ENCODE data around the gene MEGF8. TPM values are rescaled to one million over a fixed set of nuclear protein-coding genes. Genes with fewer than 3 reads are reported as not detected.
"Not testable (repeated sequence)": the region's sequence is repeated elsewhere in the genome, so short reads cannot be mapped to it uniquely, and the experiment has no call there.

Gene MEGF8
- polyA plus RNA-seq, 1 donor: 23.9 TPM

- not testable (repeated sequence) for H3K9me3 ChIP-seq (ENCODE audit: control insufficient read depth, low read depth, low read length); H3K27me3 ChIP-seq (ENCODE audit: control insufficient read depth, insufficient read depth, low read length); H3K4me3 ChIP-seq (ENCODE audit: low read length); H3K27ac ChIP-seq (ENCODE audit: low read length); DNase-seq
- Histone ChIP-seq H3K36me3 (ENCODE audit: control insufficient read depth, insufficient read depth, low read length) (peaks cover 18% of the 10 kb centered on the region), H3K4me1 (ENCODE audit: control insufficient read depth, insufficient read depth, low read length) (peaks cover 21% of the 10 kb centered on the region)
- WGBS (ENCODE audit: insufficient coverage, low lambda C conversion rate): no CpG with 5 or more reads among the region's 3 CpGs
These were observed 5.9 kb downstream of the MEGF8 start for GRCh38 chr19:42331333-42331732.

- H3K4me1 ChIP-seq (ENCODE audit: control insufficient read depth, insufficient read depth, low read length): peaks cover 15% of the 10 kb centered on the region
- H3K36me3 ChIP-seq (ENCODE audit: control insufficient read depth, insufficient read depth, low read length): peaks cover 25% of the 10 kb centered on the region
- no peak for DNase-seq
- H3K27me3 ChIP-seq (ENCODE audit: control insufficient read depth, insufficient read depth, low read length): no peaks in the 10 kb centered on the region
- no peak overlapping the region for H3K4me3 ChIP-seq (ENCODE audit: low read length)
- no peaks in the 10 kb centered on the region for H3K9me3 ChIP-seq (ENCODE audit: control insufficient read depth, low read depth, low read length)
- H3K27ac ChIP-seq (ENCODE audit: low read length): no peak overlapping the region
- no CpG with 5 or more reads among the region's 6 CpGs for WGBS (ENCODE audit: insufficient coverage, low lambda C conversion rate)
These were observed 6.6 kb downstream of the MEGF8 start for GRCh38 chr19:42332059-42332458.

- no peak for DNase-seq
- Histone ChIP-seq H3K4me1 (ENCODE audit: control insufficient read depth, insufficient read depth, low read length) (peaks cover 8% of the 10 kb centered on the region), H3K27me3 (ENCODE audit: control insufficient read depth, insufficient read depth, low read length) (no peaks in the 10 kb centered on the region), H3K4me3 (ENCODE audit: low read length) (no peak overlapping the region), H3K36me3 (ENCODE audit: control insufficient read depth, insufficient read depth, low read length) (peaks cover 27% of the 10 kb centered on the region), H3K9me3 (ENCODE audit: control insufficient read depth, low read depth, low read length) (no peaks in the 10 kb centered on the region), H3K27ac (ENCODE audit: low read length) (no peak overlapping the region)
- no CpG with 5 or more reads among the region's 3 CpGs for WGBS (ENCODE audit: insufficient coverage, low lambda C conversion rate)
These were observed 7.6 kb downstream of the MEGF8 start for GRCh38 chr19:42333018-42333417.

- Histone ChIP-seq H3K9me3 (ENCODE audit: control insufficient read depth, low read depth, low read length) (no peaks in the 10 kb centered on the region), H3K27ac (ENCODE audit: low read length) (no peak overlapping the region), H3K36me3 (ENCODE audit: control insufficient read depth, insufficient read depth, low read length) (peaks cover 29% of the 10 kb centered on the region), H3K4me1 (ENCODE audit: control insufficient read depth, insufficient read depth, low read length) (no peaks in the 10 kb centered on the region), H3K4me3 (ENCODE audit: low read length) (no peak overlapping the region), H3K27me3 (ENCODE audit: control insufficient read depth, insufficient read depth, low read length) (no peaks in the 10 kb centered on the region)
- 96% methylated on average over 2 of the region's 21 CpGs for WGBS (ENCODE audit: insufficient coverage, low lambda C conversion rate)
- no peak for DNase-seq
These were observed 8.7 kb downstream of the MEGF8 start for GRCh38 chr19:42333975-42334696.

GRCh38 chr19:42334697-42335373 lies 9.4 kb downstream of the MEGF8 start:
- Histone ChIP-seq H3K4me1 (ENCODE audit: control insufficient read depth, insufficient read depth, low read length) (no peaks in the 10 kb centered on the region), H3K27ac (ENCODE audit: low read length) (no peak overlapping the region), H3K4me3 (ENCODE audit: low read length) (no peak overlapping the region), H3K27me3 (ENCODE audit: control insufficient read depth, insufficient read depth, low read length) (no peaks in the 10 kb centered on the region), H3K9me3 (ENCODE audit: control insufficient read depth, low read depth, low read length) (no peaks in the 10 kb centered on the region), H3K36me3 (ENCODE audit: control insufficient read depth, insufficient read depth, low read length) (peaks cover 29% of the 10 kb centered on the region)
- no peak for DNase-seq
- 88% methylated on average over 2 of the region's 13 CpGs for WGBS (ENCODE audit: insufficient coverage, low lambda C conversion rate)

GRCh38 chr19:42335374-42335936 lies 10.0 kb downstream of the MEGF8 start:
- no peak for DNase-seq
- no peak overlapping the region for H3K27ac ChIP-seq (ENCODE audit: low read length)
- H3K9me3 ChIP-seq (ENCODE audit: control insufficient read depth, low read depth, low read length): no peaks in the 10 kb centered on the region
- no peaks in the 10 kb centered on the region for H3K4me1 ChIP-seq (ENCODE audit: control insufficient read depth, insufficient read depth, low read length)
- no peaks in the 10 kb centered on the region for H3K27me3 ChIP-seq (ENCODE audit: control insufficient read depth, insufficient read depth, low read length)
- no peak overlapping the region for H3K4me3 ChIP-seq (ENCODE audit: low read length)
- WGBS (ENCODE audit: insufficient coverage, low lambda C conversion rate): 90% methylated on average over 6 of the region's 7 CpGs
- peaks cover 29% of the 10 kb centered on the region for H3K36me3 ChIP-seq (ENCODE audit: control insufficient read depth, insufficient read depth, low read length)

GRCh38 chr19:42335971-42336370 lies 10.5 kb downstream of the MEGF8 start:
- peaks cover 29% of the 10 kb centered on the region for H3K36me3 ChIP-seq (ENCODE audit: control insufficient read depth, insufficient read depth, low read length)
- DNase-seq: no peak
- no peak overlapping the region for H3K27ac ChIP-seq (ENCODE audit: low read length)
- no peaks in the 10 kb centered on the region for H3K9me3 ChIP-seq (ENCODE audit: control insufficient read depth, low read depth, low read length)
- WGBS (ENCODE audit: insufficient coverage, low lambda C conversion rate): no CpG with 5 or more reads among the region's 19 CpGs
- H3K4me1 ChIP-seq (ENCODE audit: control insufficient read depth, insufficient read depth, low read length): no peaks in the 10 kb centered on the region
- no peak overlapping the region for H3K4me3 ChIP-seq (ENCODE audit: low read length)
- no peaks in the 10 kb centered on the region for H3K27me3 ChIP-seq (ENCODE audit: control insufficient read depth, insufficient read depth, low read length)

GRCh38 chr19:42339126-42339860 lies 13.9 kb downstream of the MEGF8 start:
- not testable (repeated sequence) for H3K27ac ChIP-seq (ENCODE audit: low read length); H3K4me1 ChIP-seq (ENCODE audit: control insufficient read depth, insufficient read depth, low read length); H3K4me3 ChIP-seq (ENCODE audit: low read length); DNase-seq; H3K9me3 ChIP-seq (ENCODE audit: control insufficient read depth, low read depth, low read length); H3K27me3 ChIP-seq (ENCODE audit: control insufficient read depth, insufficient read depth, low read length)
- no CpG with 5 or more reads among the region's 7 CpGs for WGBS (ENCODE audit: insufficient coverage, low lambda C conversion rate)
- H3K36me3 ChIP-seq (ENCODE audit: control insufficient read depth, insufficient read depth, low read length): peaks cover 38% of the 10 kb centered on the region

GRCh38 chr19:42339922-42340321 lies 14.5 kb downstream of the MEGF8 start:
- H3K27me3 ChIP-seq (ENCODE audit: control insufficient read depth, insufficient read depth, low read length); H3K27ac ChIP-seq (ENCODE audit: low read length); H3K9me3 ChIP-seq (ENCODE audit: control insufficient read depth, low read depth, low read length); H3K4me3 ChIP-seq (ENCODE audit: low read length); DNase-seq; H3K4me1 ChIP-seq (ENCODE audit: control insufficient read depth, insufficient read depth, low read length): not testable (repeated sequence)
- H3K36me3 ChIP-seq (ENCODE audit: control insufficient read depth, insufficient read depth, low read length): peaks cover 40% of the 10 kb centered on the region
- WGBS (ENCODE audit: insufficient coverage, low lambda C conversion rate): 100% methylated on average over 1 of the region's 4 CpGs

- Histone ChIP-seq H3K9me3 (ENCODE audit: control insufficient read depth, low read depth, low read length) (no peaks in the 10 kb centered on the region), H3K27me3 (ENCODE audit: control insufficient read depth, insufficient read depth, low read length) (no peaks in the 10 kb centered on the region), H3K4me3 (ENCODE audit: low read length) (no peak overlapping the region), H3K36me3 (ENCODE audit: control insufficient read depth, insufficient read depth, low read length) (peaks cover 31% of the 10 kb centered on the region), H3K27ac (ENCODE audit: low read length) (no peak overlapping the region), H3K4me1 (ENCODE audit: control insufficient read depth, insufficient read depth, low read length) (no peaks in the 10 kb centered on the region)
- no CpG with 5 or more reads among the region's 17 CpGs for WGBS (ENCODE audit: insufficient coverage, low lambda C conversion rate)
- DNase-seq: no peak
These were observed 18.1 kb downstream of the MEGF8 start for GRCh38 chr19:42343344-42344110.
